GM11168 (cell line): ENCODE measurements around the gene RAET1L.

Experiments
- in situ Hi-C: fragments of 300-500 bp; cut with MboI; formaldehyde crosslinking; loops from one replicate; pipeline ENCODE4 v1.12.0; 2022; ENCODE audit warnings: low sequenced_read_pairs; ENCODE audit not compliant: unreplicated experiment

RAET1L gene

GRCh38 chr6:150050846-150051245 is 25.5 kb upstream of the RAET1L start:
- in situ Hi-C loops, result loop anchor here (25.0 kb wide), 1 partner anchor 761 kb away; no protein-coding TSS in a partner anchor

DNA sequence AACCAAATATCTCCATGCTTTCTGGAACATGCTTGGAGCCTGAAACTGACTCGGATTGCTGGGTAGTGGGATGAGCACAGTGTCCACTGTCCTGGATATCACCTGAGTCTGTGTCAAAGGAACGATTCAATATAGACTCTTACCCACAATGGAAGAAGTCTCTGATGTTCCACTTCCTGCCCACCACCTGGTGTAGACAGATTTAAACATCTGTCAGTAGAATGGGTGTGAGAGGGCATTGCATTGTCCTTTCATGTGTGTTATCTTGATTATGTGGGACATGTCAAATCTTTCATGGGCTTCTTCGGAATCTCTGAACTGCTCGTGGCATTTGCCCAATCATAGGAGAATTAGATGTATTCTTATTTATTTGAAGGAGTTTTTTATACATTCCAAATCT is 22.8 kb upstream of the RAET1L start:
- in situ Hi-C loops, result no loop called here

GRCh38 chr6:150046943-150047342 is 21.6 kb upstream of the RAET1L start:
- in situ Hi-C loops, result no loop called here

GRCh38 chr6:150044621-150045145 is 19.4 kb upstream of the RAET1L start:
- in situ Hi-C loops, result no loop called here

DNA sequence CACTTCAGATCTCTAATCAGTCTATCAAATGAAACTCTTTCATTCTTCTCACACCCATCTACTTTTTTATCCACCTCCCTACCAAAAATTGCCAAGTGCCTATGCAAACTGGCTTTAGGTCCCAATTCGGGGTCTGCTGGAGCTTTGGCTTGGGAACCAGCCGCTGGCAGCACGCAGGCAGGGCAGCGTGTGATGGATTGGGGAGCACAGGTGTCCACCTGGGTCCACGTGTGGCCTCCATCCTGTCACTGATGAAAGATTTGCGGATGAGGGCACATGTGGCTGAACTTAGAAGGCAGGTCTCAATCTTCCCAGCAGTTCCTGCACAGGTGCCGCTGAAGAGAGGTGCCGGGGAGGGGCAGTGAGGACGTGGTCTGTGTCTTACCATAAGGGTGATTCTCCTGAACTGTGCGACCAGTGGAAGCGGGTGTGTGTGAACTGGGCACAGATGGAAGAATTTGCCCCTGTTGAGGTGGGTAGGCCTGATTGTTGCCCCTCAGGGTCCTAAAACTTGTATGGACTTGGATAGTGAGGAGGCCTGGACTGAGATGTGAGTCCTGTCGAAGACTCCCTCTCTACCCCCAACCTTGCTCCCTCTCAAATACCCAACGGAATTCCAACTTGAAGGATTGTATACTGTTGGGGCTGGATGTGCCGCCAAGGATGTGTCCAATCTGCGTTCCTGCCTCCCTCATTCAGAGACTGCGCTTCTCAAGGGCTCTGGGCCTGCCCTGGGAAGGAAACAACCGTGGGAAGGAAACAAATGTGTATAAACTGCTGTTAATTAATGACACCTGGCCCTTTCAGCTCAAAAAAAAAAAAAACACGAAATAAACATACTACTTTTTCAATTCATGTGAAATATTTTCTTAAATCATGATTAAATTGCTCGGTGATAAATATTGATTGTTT is 18.4 kb upstream of the RAET1L start:
- in situ Hi-C loops, result no loop called here

GRCh38 chr6:150043096-150043495 is 17.8 kb upstream of the RAET1L start:
- in situ Hi-C loops, result no loop called here

DNA sequence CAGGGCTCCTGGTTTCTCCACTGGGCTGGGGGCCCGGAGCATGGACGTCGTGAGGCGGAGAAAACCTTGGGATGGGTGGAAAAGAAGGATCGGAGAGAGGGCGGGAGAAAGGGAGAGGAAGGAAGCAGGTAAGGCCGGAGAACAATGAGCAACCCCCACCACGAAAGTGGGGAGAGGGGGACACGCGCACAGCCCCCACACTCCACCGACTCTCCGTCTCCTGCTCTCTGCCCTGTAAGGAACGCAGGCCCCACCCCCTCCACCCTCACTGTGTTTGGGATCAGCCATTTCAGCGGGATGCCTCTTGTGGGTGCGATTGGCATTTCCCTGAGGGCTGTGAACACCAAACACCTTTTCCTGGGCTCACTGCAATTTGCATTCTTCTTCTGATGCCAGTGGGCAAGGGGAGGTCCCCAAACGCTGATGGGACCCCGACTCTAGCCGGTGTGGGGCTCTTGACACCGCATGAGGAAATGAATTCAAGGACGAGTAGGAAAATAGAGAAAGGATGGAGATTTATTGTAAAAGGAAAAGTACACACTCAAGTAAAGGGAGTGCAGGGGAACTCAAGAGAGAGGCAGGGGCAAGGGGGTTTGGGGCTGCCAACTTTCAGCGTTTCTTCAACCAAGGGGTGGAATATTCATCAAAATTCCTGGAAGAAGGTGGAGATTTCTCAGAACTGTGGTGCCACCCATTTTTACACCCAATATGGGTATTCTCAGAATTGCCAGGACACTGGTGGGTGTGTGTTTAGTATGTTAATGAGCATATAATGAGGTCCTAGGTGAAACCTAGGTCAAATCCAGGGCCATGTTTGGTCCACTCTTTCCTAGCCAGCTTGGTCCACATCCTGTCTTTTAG is 13.1 kb upstream of the RAET1L start:
- in situ Hi-C loops, result no loop called here

- in situ Hi-C loops, result no loop called here
Observed at GRCh38 chr6:150037526-150038201, 12.3 kb upstream of the RAET1L start.

GRCh38 chr6:150036081-150036480 is 10.7 kb upstream of the RAET1L start:
- in situ Hi-C loops, result no loop called here

DNA sequence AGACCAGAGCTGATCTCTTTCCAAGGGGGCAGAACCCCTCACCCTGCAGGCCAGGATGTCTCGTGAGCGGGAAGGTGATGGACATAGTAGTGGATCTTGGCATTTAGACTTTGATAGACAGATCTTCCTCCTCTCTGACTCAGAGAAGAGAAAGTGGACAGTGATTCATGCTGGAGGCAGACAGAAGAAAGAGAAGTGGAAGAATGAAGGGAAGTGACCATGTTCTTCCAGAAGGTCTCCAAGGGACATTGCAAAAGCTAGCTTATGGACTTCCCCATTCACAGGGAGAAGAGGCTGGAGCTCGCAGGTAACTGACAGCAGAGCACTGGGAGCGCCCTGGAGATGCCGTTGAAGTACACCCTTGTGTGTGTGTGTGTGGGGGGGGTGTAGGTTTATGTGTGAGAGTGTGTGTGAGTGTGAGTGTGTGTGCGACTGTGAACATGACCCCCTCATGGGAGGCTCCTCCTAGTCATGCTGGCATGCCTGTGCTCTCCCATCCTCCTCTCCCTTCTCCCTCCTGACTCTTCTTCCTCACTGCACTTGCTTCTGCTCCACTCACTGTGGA is 8.0 kb upstream of the RAET1L start:
- in situ Hi-C loops, result no loop called here

DNA sequence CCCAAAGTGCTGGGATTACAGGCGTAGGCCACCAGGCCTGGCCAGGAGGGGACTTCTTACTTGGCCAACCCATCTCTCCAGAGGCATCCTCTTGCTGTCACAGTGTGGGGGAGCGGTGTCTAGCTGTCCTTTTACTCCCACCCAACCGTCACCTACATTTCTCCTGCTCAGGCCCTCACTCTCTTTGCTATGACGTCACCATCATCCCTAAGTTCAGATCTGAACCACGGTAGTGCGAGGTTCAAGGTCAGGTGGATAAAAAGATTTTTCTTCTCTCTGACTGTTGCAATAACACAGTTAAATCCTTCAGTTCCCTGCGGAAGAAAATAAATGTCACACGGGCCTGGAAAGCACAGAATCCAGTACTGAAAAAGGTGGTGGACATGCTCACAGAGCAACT is 7.3 kb upstream of the RAET1L start:
- in situ Hi-C loops, result no loop called here

DNA sequence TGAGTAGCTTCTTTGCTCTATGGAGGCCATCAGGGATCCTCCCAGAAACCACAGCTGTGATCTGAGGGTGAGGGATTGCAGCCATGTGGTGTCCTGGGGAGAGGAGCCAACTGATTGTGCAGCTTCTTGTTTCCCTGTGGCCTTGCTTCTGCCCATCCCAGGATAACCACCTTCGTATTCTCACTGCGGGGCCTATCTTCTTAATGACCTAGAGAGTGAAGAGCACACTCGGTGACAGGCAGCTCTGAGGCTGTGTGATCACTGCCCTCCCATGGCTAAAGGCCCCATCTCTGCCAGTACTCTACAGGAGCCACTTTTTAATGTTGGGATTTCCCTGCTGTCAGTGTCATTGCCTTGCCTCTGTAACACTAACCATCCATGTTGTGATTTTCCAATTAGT is 5.3 kb upstream of the RAET1L start:
- in situ Hi-C loops, result no loop called here

- in situ Hi-C loops, result no loop called here
Observed at GRCh38 chr6:150029749-150030148, 4.4 kb upstream of the RAET1L start.

- in situ Hi-C loops, result no loop called here
Observed at GRCh38 chr6:150029276-150029675, 3.9 kb upstream of the RAET1L start.

DNA sequence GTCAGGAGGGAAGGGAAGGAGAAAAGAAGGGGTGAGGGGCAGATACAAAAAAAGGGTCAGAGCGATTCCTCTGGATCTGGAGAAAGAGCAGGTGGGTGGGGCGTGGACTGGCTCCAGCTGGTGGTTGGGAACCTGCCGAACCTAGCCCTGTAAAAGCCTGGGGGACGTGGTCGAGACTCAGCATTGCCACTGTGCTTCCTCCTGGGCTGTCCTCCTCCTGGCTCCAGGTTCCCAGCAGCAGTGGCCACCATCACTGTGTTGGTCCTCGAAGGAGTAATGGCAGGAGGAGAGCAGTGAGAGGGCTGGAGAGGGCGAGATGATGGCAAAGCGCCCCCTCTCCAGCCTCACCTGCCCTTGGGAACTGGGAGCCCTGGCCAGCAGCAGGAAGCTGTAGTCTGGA is 3.5 kb upstream of the RAET1L start:
- in situ Hi-C loops, result no loop called here

- in situ Hi-C loops, result no loop called here
Observed at GRCh38 chr6:150027806-150028565, 2.7 kb upstream of the RAET1L start.

DNA sequence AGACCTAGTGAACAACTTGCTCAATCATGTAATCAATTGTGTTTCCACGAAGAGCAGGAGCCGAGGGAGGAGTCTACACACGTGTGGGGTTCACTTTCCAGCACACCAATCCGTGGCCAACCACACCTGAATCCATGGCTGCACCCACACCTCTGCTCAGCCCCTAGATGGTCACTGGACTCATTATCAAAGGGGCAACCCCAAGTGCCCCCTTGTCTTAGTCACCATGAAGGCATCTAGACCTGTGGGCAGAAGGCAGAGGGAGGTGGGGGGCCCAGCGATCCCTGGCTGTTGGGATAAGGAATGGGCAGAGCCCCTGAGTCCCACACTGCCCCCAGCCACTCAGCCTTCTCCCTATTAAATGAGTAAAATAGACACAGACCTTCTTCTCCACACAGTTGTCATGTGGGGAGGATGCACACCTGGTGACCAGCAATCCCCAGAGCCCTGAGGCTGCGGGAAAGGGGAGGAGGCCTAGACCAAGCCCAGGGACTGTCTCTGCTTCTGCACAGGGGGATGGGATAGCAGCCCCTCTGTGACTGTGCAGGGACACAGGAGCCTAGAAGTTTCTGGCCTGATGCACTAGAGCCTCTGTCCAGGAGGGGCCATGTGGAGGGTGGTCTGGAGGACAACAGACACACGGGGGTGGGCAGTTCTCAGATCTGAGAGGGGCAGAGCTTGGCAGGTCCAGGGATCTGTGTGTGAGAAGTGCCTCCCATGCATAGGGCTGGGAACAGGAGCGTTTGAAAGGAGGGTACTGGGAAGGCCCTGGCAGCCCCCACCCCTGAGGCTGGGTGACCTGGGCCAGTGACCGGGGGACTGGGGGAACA is 1.9 kb upstream of the RAET1L start:
- in situ Hi-C loops, result no loop called here

DNA sequence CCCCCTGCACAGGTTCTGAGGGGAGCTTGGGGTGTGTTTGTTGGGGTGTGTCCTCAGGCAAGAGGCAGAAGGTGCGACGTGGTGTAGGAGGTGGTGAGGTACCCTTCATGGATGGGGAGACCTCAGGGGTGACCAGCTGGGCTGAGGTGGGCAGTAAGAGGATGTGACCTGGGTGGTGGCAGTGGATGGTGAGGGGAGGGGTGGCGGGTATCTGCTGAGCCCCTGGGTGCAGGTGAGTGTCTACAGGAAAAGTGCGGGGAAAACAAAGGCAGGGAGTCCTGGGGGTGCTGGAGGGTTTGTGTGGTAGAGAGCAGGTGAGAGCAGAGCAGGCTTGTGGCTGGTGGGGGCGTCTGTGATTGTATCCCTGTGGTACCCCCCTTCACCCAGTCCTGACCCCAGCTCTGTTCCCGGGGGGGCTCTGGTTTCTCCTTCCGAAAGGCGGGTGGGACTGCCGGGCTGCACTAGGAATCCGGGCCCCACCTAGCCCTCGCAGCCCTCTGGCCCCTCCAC is 631 bp downstream of the RAET1L start:
- in situ Hi-C loops, result no loop called here
